AG09309 (cell line): ENCODE data around the gene RNF182.

Experiments
- DNase-seq: peaks from one replicate; pipeline ENCODE4 v3.0.0-alpha.2; 2010; ENCODE audit warnings: low read depth
- H3K4me3 ChIP-seq: 2 replicates; pipeline ENCODE4 v1.5.1; 2011; ENCODE audit warnings: mild to moderate bottlenecking, low read depth, low read length, moderate library complexity; ENCODE audit not compliant: control insufficient read depth
- CTCF ChIP-seq: IDR thresholded peaks from 2 replicates; pipeline ENCODE4 v1.5.1; 2011; ENCODE audit warnings: mild to moderate bottlenecking, low read depth, low read length, inconsistent platforms; ENCODE audit not compliant: insufficient read depth, control insufficient read depth; ENCODE audit errors: missing control alignments

RNF182 gene

GRCh38 chr6:13886949-13887348 is 37.8 kb upstream of the RNF182 start:
- TF ChIP-seq CTCF: no peak
- DNase-seq: no peak

GRCh38 chr6:13892017-13892645 is 32.6 kb upstream of the RNF182 start:
- no peak overlapping the region for H3K4me3 ChIP-seq
- no peak for TF ChIP-seq CTCF
- no peak for DNase-seq

More at GRCh38 chr6:13886949-13887348, 37.8 kb upstream of the RNF182 start:
- H3K4me3 ChIP-seq: no peak overlapping the region

GRCh38 chr6:13902922-13903321 is 21.8 kb upstream of the RNF182 start:
- no peak overlapping the region for H3K4me3 ChIP-seq
- DNase-seq: no peak
- TF ChIP-seq CTCF: no peak

- DNase-seq: no peak
- H3K4me3 ChIP-seq: no peak overlapping the region
- no peak for TF ChIP-seq CTCF
These were observed 21.4 kb upstream of the RNF182 start for GRCh38 chr6:13903364-13903763.

- no peak for DNase-seq
- TF ChIP-seq CTCF: no peak
- no peak overlapping the region for H3K4me3 ChIP-seq
These were observed 17.8 kb upstream of the RNF182 start for GRCh38 chr6:13907001-13907350.

- DNase-seq: no peak
- no peak for TF ChIP-seq CTCF
These were observed 17.0 kb upstream of the RNF182 start for GRCh38 chr6:13907614-13908215.

More at GRCh38 chr6:13907614-13908215, 17.0 kb upstream of the RNF182 start:
- no peak overlapping the region for H3K4me3 ChIP-seq
